Adrenal gland (tissue), 5 donors: ENCODE results near the gene HEY2.

ENCODE experiments used
- POLR2A ChIP-seq, 2 donors: fragments of 450-650 bp; IDR thresholded peaks; one replicate each; pipeline ENCODE4 v1.6.1; 2017; ENCODE audit warnings: antibody characterized with exemption in 2 of 2, mild to moderate bottlenecking in 2 of 2, moderate library complexity in 1 of 2
- TF ChIP-seq, protein P1 (sequence below), 6 experiments: fragments of 450-650 bp in 4 of 6; fragments of 200-600 bp in 2 of 6; sonication (generic) in 1 of 6; IDR thresholded peaks; 1 replicate in 5 of 6; 2 replicates in 1 of 6; pipeline versions ENCODE4 v1.5.1 to v1.8.0; 2016 to 2021; ENCODE audit warnings: antibody characterized with exemption in 6 of 6, mild to moderate bottlenecking in 2 of 6, moderate library complexity in 1 of 6
- donor health status: DM: no; HTN: no; CAD: no.

DNA sequence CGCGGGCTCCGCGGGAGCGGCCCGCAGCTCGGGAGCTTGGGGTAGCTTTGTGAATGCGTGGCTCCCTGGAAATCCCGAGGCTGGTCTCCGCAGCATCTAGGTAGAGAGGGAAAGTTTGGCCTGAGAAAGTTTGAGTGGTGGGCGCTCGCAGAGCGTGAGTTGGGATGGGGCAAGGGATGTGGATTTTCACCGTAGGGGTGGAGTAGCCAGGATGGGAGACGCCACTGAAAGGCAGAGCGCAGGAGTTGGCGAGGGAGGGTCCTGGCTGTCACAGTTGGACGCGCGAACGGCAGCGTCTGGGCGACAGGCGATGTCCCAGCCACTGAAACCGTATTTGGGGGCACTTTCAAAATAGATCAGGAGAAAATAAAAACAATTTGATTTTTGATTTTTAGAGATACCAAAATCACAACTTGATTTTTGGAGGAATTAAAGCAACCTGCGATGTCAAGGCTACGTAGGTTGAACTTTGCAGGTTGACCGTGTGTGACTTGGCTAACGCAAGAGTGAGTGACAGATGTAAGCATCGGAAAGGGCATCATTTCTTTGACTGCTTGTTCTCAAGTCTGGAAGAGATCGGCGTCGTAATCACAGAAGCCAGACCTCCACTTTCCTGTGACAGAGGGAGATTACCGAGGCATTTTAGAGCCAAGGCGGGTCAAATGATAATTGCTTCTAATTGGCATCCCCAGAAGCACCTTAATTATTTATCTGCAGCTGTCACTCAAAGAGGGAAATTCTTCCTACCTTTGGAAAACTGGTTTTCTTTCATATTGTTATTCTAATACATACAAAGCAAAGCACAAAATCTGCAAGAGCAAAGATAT is 646 bp downstream of the HEY2 start:
- TF ChIP-seq, protein P1, sequence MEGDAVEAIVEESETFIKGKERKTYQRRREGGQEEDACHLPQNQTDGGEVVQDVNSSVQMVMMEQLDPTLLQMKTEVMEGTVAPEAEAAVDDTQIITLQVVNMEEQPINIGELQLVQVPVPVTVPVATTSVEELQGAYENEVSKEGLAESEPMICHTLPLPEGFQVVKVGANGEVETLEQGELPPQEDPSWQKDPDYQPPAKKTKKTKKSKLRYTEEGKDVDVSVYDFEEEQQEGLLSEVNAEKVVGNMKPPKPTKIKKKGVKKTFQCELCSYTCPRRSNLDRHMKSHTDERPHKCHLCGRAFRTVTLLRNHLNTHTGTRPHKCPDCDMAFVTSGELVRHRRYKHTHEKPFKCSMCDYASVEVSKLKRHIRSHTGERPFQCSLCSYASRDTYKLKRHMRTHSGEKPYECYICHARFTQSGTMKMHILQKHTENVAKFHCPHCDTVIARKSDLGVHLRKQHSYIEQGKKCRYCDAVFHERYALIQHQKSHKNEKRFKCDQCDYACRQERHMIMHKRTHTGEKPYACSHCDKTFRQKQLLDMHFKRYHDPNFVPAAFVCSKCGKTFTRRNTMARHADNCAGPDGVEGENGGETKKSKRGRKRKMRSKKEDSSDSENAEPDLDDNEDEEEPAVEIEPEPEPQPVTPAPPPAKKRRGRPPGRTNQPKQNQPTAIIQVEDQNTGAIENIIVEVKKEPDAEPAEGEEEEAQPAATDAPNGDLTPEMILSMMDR (IDR thresholded peaks at IDR 0.05) = no peak
- TF ChIP-seq POLR2A (IDR thresholded peaks at IDR 0.05) = no peak
